GM12878 (cell line): ENCODE data around the gene DIAPH3. TPM values are rescaled to one million over a fixed set of nuclear protein-coding genes. Genes with fewer than 3 reads are reported as not detected.

Source experiments
- ATAC-seq: fragments of 200-7000 bp; cut with Tn5 transposase; 3 replicates; pipeline ENCODE4 v1.9.1; 2020; ENCODE audit warnings: mild to moderate bottlenecking, moderate library complexity
- BruUV-seq: library from RNA; stranded (reverse); fragments of 400-500 nt; replicated peaks from 2 replicates; lab custom pipeline; 2021; lab: Mats Ljungman, UMichigan
- CTCF ChIA-PET: fragments of 300-600 bp; sonication (Branson Sonifier 250); formaldehyde crosslinking; extraction: SDS; loops from one replicate; lab custom pipeline; 2021; ENCODE audit warnings: inconsistent platforms; lab: Yijun Ruan, JAX
- POLR2A ChIA-PET: fragments of 350-600 bp; formaldehyde crosslinking; extraction: SDS; loops from one replicate; lab custom pipeline; 2021; ENCODE audit warnings: inconsistent platforms; lab: Charles Lee
- RAD21 ChIA-PET: fragments of 300-600 bp; sonication (Branson Sonifier 250); formaldehyde crosslinking; loops from one replicate; lab custom pipeline; 2023; ENCODE audit warnings: antibody characterized with exemption; ENCODE audit not compliant: unreplicated experiment; lab: Charles Lee
- SMC1A ChIA-PET: fragments of 300-600 bp; sonication (Branson Sonifier 250); formaldehyde crosslinking; loops from one replicate; lab custom pipeline; 2023; ENCODE audit not compliant: unreplicated experiment, uncharacterized antibody; lab: Charles Lee
- DNase-seq: peaks from one replicate; pipeline ENCODE4 v3.0.0-alpha.2; 2011; ENCODE audit warnings: low read depth, low spot score
- FAIRE-seq: peaks from 3 replicates; lab custom pipeline; 2011; peaks lifted over from hg19 to GRCh38; lab: Jason Lieb, UNC
- H2AFZ ChIP-seq: 2 replicates; pipeline ENCODE4 v1.6.0; 2011; ENCODE audit warnings: low read depth, low read length, control low read depth; ENCODE audit not compliant: control insufficient read depth
- H3K27ac ChIP-seq: 2 replicates; pipeline ENCODE4 v1.5.1; 2011; ENCODE audit warnings: control low read depth; ENCODE audit not compliant: control insufficient read depth, insufficient read depth
- H3K27me3 ChIP-seq, 2 experiments: replicated peaks in 1 of 2; 2 replicates each; pipeline versions ENCODE4 v1.6.0 to v1.6.1; 2011; ENCODE audit warnings: low read length in 1 of 2; ENCODE audit not compliant: control insufficient read depth in 2 of 2, insufficient read depth in 2 of 2
- H3K36me3 ChIP-seq, 2 experiments: 2 replicates each; pipeline ENCODE4 v1.5.1; 2011; ENCODE audit warnings: low read length in 1 of 2; ENCODE audit not compliant: control insufficient read depth in 2 of 2, insufficient read depth in 2 of 2
- H3K4me1 ChIP-seq: 2 replicates; pipeline ENCODE4 v1.6.1; 2011; ENCODE audit warnings: mild to moderate bottlenecking, low read length, moderate library complexity, mixed read lengths; ENCODE audit not compliant: control insufficient read depth, insufficient read depth
- H3K4me2 ChIP-seq: 2 replicates; pipeline ENCODE4 v1.6.0; 2011; ENCODE audit warnings: control low read depth; ENCODE audit not compliant: control insufficient read depth, insufficient read depth
- H3K4me3 ChIP-seq: fragments of 200-600 bp; sonication (generic); 2 replicates; pipeline ENCODE4 v1.5.1; 2016
- H3K79me2 ChIP-seq: 2 replicates; pipeline ENCODE4 v1.6.0; 2011; ENCODE audit warnings: low read length; ENCODE audit not compliant: control insufficient read depth, insufficient read depth
- H3K9ac ChIP-seq: 2 replicates; pipeline ENCODE4 v1.8.0; 2011; ENCODE audit warnings: low read length, control low read depth, mixed read lengths; ENCODE audit not compliant: control insufficient read depth, insufficient read depth
- H3K9me3 ChIP-seq: replicated peaks from 3 replicates; pipeline ENCODE4 v1.5.1; 2011; ENCODE audit warnings: mild to moderate bottlenecking, low read length; ENCODE audit not compliant: control insufficient read depth, insufficient read depth
- H4K20me1 ChIP-seq: 2 replicates; pipeline ENCODE4 v1.6.0; 2011; ENCODE audit not compliant: control insufficient read depth, insufficient read depth
- BMI1 ChIP-seq: fragments of 450-650 bp; IDR thresholded peaks from 2 replicates; pipeline ENCODE4 v1.6.1; 2016; ENCODE audit warnings: mild to moderate bottlenecking, moderate library complexity, borderline replicate concordance
- BRCA1 ChIP-seq: IDR thresholded peaks from 2 replicates; pipeline ENCODE4 v1.6.1; 2011; ENCODE audit warnings: low read depth, low read length, improper control_type of control experiment
- EGR1 ChIP-seq, 2 experiments: IDR thresholded peaks; 1 replicate in 1 of 2; 2 replicates in 1 of 2; pipeline ENCODE4 v1.6.1; 2011 to 2012; ENCODE audit warnings: low read depth in 2 of 2, low read length in 2 of 2, borderline replicate concordance in 1 of 2, mild to moderate bottlenecking in 1 of 2, moderate library complexity in 1 of 2
- KDM1A ChIP-seq: fragments of 200-600 bp; sonication (generic); IDR thresholded peaks from 2 replicates; pipeline ENCODE4 v1.6.1; 2016; ENCODE audit warnings: borderline replicate concordance
- LARP7 ChIP-seq: fragments of 450-650 bp; IDR thresholded peaks from 2 replicates; pipeline ENCODE4 v1.6.1; 2017; ENCODE audit warnings: mild to moderate bottlenecking
- MXI1 ChIP-seq: fragments of 150-350 bp; IDR thresholded peaks from 2 replicates; pipeline ENCODE4 v1.6.1; 2011; ENCODE audit warnings: low read depth, mild to moderate bottlenecking, inconsistent platforms, low read length, improper control_type of control experiment
- NFXL1 ChIP-seq: fragments of 450-650 bp; IDR thresholded peaks from 2 replicates; pipeline ENCODE4 v1.6.1; 2017; ENCODE audit warnings: antibody characterized with exemption, mild to moderate bottlenecking, borderline replicate concordance
- POLR2A ChIP-seq: IDR thresholded peaks from 2 replicates; pipeline ENCODE4 v1.6.1; 2011; ENCODE audit warnings: low read depth, mild to moderate bottlenecking, low read length
- RAD51 ChIP-seq: fragments of 450-650 bp; IDR thresholded peaks from 2 replicates; pipeline ENCODE4 v1.6.1; 2016; ENCODE audit warnings: moderate library complexity, mild to moderate bottlenecking, inconsistent platforms
- SMAD5 ChIP-seq: IDR thresholded peaks from 2 replicates; pipeline ENCODE4 v1.6.1; 2016; ENCODE audit warnings: antibody characterized with exemption, low read depth
- SP1 ChIP-seq: IDR thresholded peaks from one replicate; pipeline ENCODE4 v1.6.1; 2011; ENCODE audit warnings: low read depth, low read length
- SREBF2 ChIP-seq: IDR thresholded peaks from 2 replicates; pipeline ENCODE4 v1.6.1; 2012; ENCODE audit warnings: mild to moderate bottlenecking, low read length
- STAT3 ChIP-seq: IDR thresholded peaks from 2 replicates; pipeline ENCODE4 v1.6.1; 2011; ENCODE audit warnings: low read depth, low read length, improper control_type of control experiment
- TBL1XR1 ChIP-seq: IDR thresholded peaks from 2 replicates; pipeline ENCODE4 v1.6.1; 2012; ENCODE audit warnings: low read depth, low read length, improper control_type of control experiment
- TCF12 ChIP-seq: IDR thresholded peaks from 2 replicates; pipeline ENCODE4 v1.6.1; 2011; ENCODE audit warnings: low read depth, mild to moderate bottlenecking, low read length
- TCF7 ChIP-seq: IDR thresholded peaks from 2 replicates; pipeline ENCODE4 v1.6.1; 2014; ENCODE audit warnings: antibody characterized with exemption, borderline replicate concordance
- ZBTB33 ChIP-seq: fragments of 450-650 bp; IDR thresholded peaks from 2 replicates; pipeline ENCODE4 v1.6.1; 2017; ENCODE audit warnings: mild to moderate bottlenecking
- ZNF207 ChIP-seq: fragments of 450-650 bp; IDR thresholded peaks from 2 replicates; pipeline ENCODE4 v1.6.1; 2014; ENCODE audit warnings: antibody characterized with exemption, mild to moderate bottlenecking, borderline replicate concordance
- ZNF592 ChIP-seq: fragments of 450-650 bp; IDR thresholded peaks from 2 replicates; pipeline ENCODE4 v1.6.1; 2017; ENCODE audit warnings: mild to moderate bottlenecking, moderate library complexity
- WGBS: methylation state at CpG from one replicate; pipeline ENCODE4 v1.1.6; 2016; ENCODE audit warnings: low lambda C conversion rate; ENCODE audit not compliant: insufficient replicate concordance, insufficient coverage; ENCODE audit errors: missing lambda C conversion rate; 5-methylcytosine and 5-hydroxymethylcytosine counted together
- in situ Hi-C: fragments of 300-500 bp; cut with MboI; formaldehyde crosslinking; loops from 9 replicates; pipeline ENCODE4 v1.14.3; 2018; ENCODE audit warnings: mixed read lengths
- intact Hi-C: fragments of 100-400 bp; cut with micrococcal nuclease; formaldehyde crosslinking; loops from one replicate; pipeline ENCODE4 v1.14.2; 2022; ENCODE audit not compliant: unreplicated experiment
- polyA plus RNA-seq, 11 experiments: library from polyadenylated mRNA; depleted of rRNA in 4 of 11; unstranded in 6 of 11; stranded (reverse) in 5 of 11; fragments of >200 nt; fragmentation: Nextera tagmentation in 4 of 11; fragmentation: Illumina TruSeq in 1 of 11; extraction: Ambion mirVana in 4 of 11; extraction: Trizol in 1 of 11; gene quantifications; 1 replicate in 1 of 11; 2 replicates in 10 of 11; pipeline versions ENCODE4 v1.2.1 to v1.2.3, GENCODE V29; 2011 to 2016; ENCODE audit warnings: inconsistent platforms in 2 of 11, missing spikeins in 2 of 11, low read depth in 1 of 11
- total RNA-seq, 4 experiments: library from RNA; depleted of rRNA in 3 of 4; stranded (reverse); fragments of >200 nt in 3 of 4; fragmentation: Illumina TruSeq in 1 of 4; extraction: Trizol in 1 of 4; gene quantifications; 2 replicates each; pipeline versions ENCODE4 v1.2.1 to v1.2.3, GENCODE V29; 2013 to 2021

DIAPH3 gene
- total and polyA plus RNA-seq, 10 of the 15 experiments (the other 5 are each of a cell fraction or from before 2014, with no cell fraction given) = 10.1 to 25.2 (median 15.4) TPM

GRCh38 chr13:59885076-59885475 is 278.7 kb downstream of the DIAPH3 start (continued):
- no peak for TF ChIP-seq SREBF2

- SMC1A ChIA-PET = interaction anchor here (1.0 to 1.9 kb wide), 4 partner anchors 7 to 23 kb away, joined by 3 to 6 read pairs (median 4); no protein-coding TSS in a partner anchor
- Histone ChIP-seq H3K9ac (no peak overlapping the region), H3K9me3 (no peaks in the 10 kb centered on the region), H4K20me1 (no peaks in the 10 kb centered on the region), H3K27me3 (no peaks in the 10 kb centered on the region), H3K4me2 (no peak overlapping the region), H2AFZ (no peak overlapping the region), H3K4me3 (no peak overlapping the region), H3K27ac (no peak overlapping the region), H3K79me2 (no peaks in the 10 kb centered on the region), H3K4me1 (no peaks in the 10 kb centered on the region), H3K36me3 (no peaks in the 10 kb centered on the region)
- RAD21 ChIA-PET = no interaction called here
- WGBS = 97% methylated on average over 5 of the region's 5 CpGs
- CTCF ChIA-PET = interaction anchor here (0.7 to 1.9 kb wide), 3 partner anchors 20 to 1128 kb away, joined by 3 to 10 read pairs (median 4); no protein-coding TSS in a partner anchor
- no TSS peak for BruUV-seq
- POLR2A ChIA-PET = no interaction called here
- DNase-seq (no peak), ATAC-seq (no peak), FAIRE-seq (no peak)
- in situ Hi-C loops = no loop called here
- intact Hi-C loops = no loop called here
- no peak for TF ChIP-seq ZBTB33
- TF ChIP-seq STAT3 = no peak
- TF ChIP-seq POLR2A = no peak
- TF ChIP-seq BMI1 = no peak
- no peak for TF ChIP-seq RAD51
- no peak for TF ChIP-seq TCF7
- no peak for TF ChIP-seq LARP7
- TF ChIP-seq TCF12 = no peak
- TF ChIP-seq SP1 = no peak
- TF ChIP-seq MXI1 = no peak
- no peak for TF ChIP-seq SMAD5
- TF ChIP-seq BRCA1 = no peak
- no peak for TF ChIP-seq NFXL1
- no peak for TF ChIP-seq EGR1 (IDR thresholded peaks at IDR 0.05; ENCODE audit: borderline replicate concordance in 1 of 2, low read depth in 2 of 2, low read length in 2 of 2)
- TF ChIP-seq TBL1XR1 = no peak
- TF ChIP-seq ZNF207 = no peak
- TF ChIP-seq ZNF592 = no peak
- no peak for TF ChIP-seq KDM1A
These were observed 279.8 kb downstream of the DIAPH3 start for GRCh38 chr13:59883885-59884284.
